NCI-H2171 treated with DMSO at 0.1 percent for 48 hours (cell line): Measurements from ENCODE around the gene PLA1A.
A peak's percentile ranks its signal among the peaks of the same experiment; 100 is the strongest.
"Not testable (repeated sequence)": the region's sequence is repeated elsewhere in the genome, so short reads cannot be mapped to it uniquely, and the experiment has no call there.

Source experiments
- DNase-seq: peaks from one replicate; lab custom pipeline; 2025; lab: John Stamatoyannopoulos, UW

Gene PLA1A

GRCh38 chr3:119662604-119663373 is 65.1 kb downstream of the PLA1A start:
- DNase-seq = no peak

GRCh38 chr3:119663885-119664284 is 66.2 kb downstream of the PLA1A start:
- DNase-seq = no peak

- no peak for DNase-seq
These were observed 66.7 kb downstream of the PLA1A start for GRCh38 chr3:119664370-119664769.

GRCh38 chr3:119664850-119665379 is 67.2 kb downstream of the PLA1A start:
- DNase-seq = no peak

- DNase-seq = no peak
These were observed 68.4 kb downstream of the PLA1A start for GRCh38 chr3:119665954-119666559.

GRCh38 chr3:119669906-119670570 is 72.4 kb downstream of the PLA1A start:
- no peak for DNase-seq

GRCh38 chr3:119672776-119673175 is 75.1 kb downstream of the PLA1A start:
- no peak for DNase-seq

- no peak for DNase-seq
These were observed 76.2 kb downstream of the PLA1A start for GRCh38 chr3:119673875-119674274.

GRCh38 chr3:119675188-119675874 is 77.6 kb downstream of the PLA1A start:
- DNase-seq = no peak

- DNase-seq = no peak
These were observed 78.3 kb downstream of the PLA1A start for GRCh38 chr3:119676020-119676419.

GRCh38 chr3:119676771-119677640 is 79.3 kb downstream of the PLA1A start, which contains the start of gene COX17:
Gene COX17, minus strand, starts transcription at chr3:119677406. Its CDS starts 96 bp downstream, at chr3:119677310.
- DNase-seq = peak; percentile 99

GRCh38 chr3:119677641-119677934 is 79.9 kb downstream of the PLA1A start:
- DNase-seq = no peak

- not testable (repeated sequence) for DNase-seq
These were observed 80.5 kb downstream of the PLA1A start for GRCh38 chr3:119678209-119678608.
